BLaER1 (cell line): ENCODE data around the gene COL6A5.
"Not testable (repeated sequence)": the region's sequence is repeated elsewhere in the genome, so short reads cannot be mapped to it uniquely, and the experiment has no call there.

Experiments used
- H3K27ac ChIP-seq: shearing (Covaris generic); formaldehyde crosslinking; 2 replicates; pipeline ENCODE4 v1.8.1; 2022
- H3K27me3 ChIP-seq: shearing (Covaris generic); formaldehyde crosslinking; 2 replicates; pipeline ENCODE4 v1.8.1; 2022
- H3K36me3 ChIP-seq: shearing (Covaris generic); formaldehyde crosslinking; 2 replicates; pipeline ENCODE4 v1.8.1; 2022
- H3K4me1 ChIP-seq: shearing (Covaris generic); formaldehyde crosslinking; 2 replicates; pipeline ENCODE4 v1.8.1; 2022
- H3K4me2 ChIP-seq: shearing (Covaris generic); formaldehyde crosslinking; 2 replicates; pipeline ENCODE4 v1.8.1; 2022
- H3K4me3 ChIP-seq: shearing (Covaris generic); formaldehyde crosslinking; 2 replicates; pipeline ENCODE4 v1.8.1; 2022
- H3K9ac ChIP-seq: shearing (Covaris generic); formaldehyde crosslinking; 2 replicates; pipeline ENCODE4 v1.8.1; 2022
- H3K9me3 ChIP-seq: shearing (Covaris generic); formaldehyde crosslinking; 2 replicates; pipeline ENCODE4 v1.8.1; 2022
- H4K20me1 ChIP-seq: shearing (Covaris generic); formaldehyde crosslinking; 2 replicates; pipeline ENCODE4 v1.8.1; 2022
- Cebpa-rat ChIP-seq: shearing (Covaris generic); IDR thresholded peaks from 2 replicates; pipeline ENCODE4 v1.8.1; 2022

COL6A5 gene

DNA sequence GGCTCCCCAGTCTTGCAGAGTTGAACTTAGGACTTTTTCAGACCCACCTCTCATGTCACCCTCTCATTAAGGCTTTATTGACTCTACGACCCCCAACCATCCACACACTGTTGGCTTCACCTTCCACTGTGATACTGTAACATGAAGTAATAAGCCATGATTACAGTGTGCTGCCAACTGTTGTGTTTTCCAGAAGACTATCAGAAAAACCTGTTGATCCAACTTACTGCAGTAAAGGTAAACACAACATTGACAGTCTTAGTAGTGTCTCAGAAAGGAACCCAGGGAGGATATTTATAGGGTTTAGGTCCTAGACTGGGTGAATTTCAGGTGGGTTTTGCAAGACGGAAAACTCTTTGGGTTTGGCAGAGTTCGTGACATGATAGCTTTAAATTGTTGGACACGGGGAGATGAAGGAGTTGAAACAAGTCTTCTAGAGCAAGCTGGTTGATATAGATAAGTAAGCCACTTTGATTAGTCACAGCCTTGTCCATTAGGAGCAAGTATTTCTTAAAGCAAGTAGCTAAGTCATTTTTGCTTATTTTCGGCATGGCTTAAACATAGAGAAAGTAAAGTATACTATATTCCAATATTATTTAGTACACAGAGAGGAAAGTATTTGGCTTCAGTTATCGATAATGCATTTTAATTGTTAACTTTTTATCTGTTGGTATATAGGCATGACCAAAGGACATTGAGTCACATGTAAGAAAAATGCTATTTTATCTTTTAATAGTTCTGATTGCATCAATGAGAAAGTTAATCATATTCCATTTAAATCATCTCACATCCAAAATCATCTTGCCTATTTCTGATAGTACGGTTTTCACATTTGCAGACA lies 2.4 kb upstream of the COL6A5 start:
- H3K4me2 ChIP-seq, result no peak overlapping the region
- no peaks in the 10 kb centered on the region for H3K36me3 ChIP-seq
- H3K27me3 ChIP-seq, result no peaks in the 10 kb centered on the region
- H3K4me1 ChIP-seq, result peaks cover 4% of the 10 kb centered on the region; the same call in 1 of the 2 replicates
- 0 out of 2 replicates have a peak, but pooled peaks cover 10% of the 10 kb centered on the region for H3K9me3 ChIP-seq
- no peak overlapping the region for H3K4me3 ChIP-seq
- no peak overlapping the region for H3K9ac ChIP-seq
- H3K27ac ChIP-seq, result no peak overlapping the region
- no peak for TF ChIP-seq Cebpa-rat
- no peaks in the 10 kb centered on the region for H4K20me1 ChIP-seq

DNA sequence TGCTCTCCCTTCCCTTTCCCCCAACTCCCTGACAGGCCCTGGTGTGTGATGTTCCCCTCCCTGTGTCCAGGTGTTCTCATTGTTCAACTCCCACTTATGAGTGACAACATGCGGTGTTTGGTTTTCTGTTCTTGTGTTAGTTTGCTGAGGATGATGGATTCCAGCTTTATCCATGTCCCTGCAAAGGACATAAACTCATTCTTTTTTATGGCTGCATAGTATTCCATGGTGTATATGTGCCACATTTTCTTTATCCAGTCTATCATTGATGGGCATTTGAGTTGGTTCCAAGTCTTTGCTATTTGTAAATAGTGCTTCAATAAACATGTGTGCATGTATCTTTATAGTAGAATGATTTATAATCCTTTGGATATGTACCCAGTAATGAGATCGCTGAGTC lies 2.8 kb downstream of the COL6A5 start:
- not testable (repeated sequence) for H3K27ac ChIP-seq, H4K20me1 ChIP-seq, H3K9me3 ChIP-seq, H3K4me1 ChIP-seq, H3K4me2 ChIP-seq, H3K9ac ChIP-seq, H3K27me3 ChIP-seq, H3K36me3 ChIP-seq, H3K4me3 ChIP-seq

- no peak overlapping the region for H3K9ac ChIP-seq
- H3K4me3 ChIP-seq, result no peak overlapping the region
- H3K36me3 ChIP-seq, result no peaks in the 10 kb centered on the region
- no peak for TF ChIP-seq Cebpa-rat
- H3K9me3 ChIP-seq, result no peaks in the 10 kb centered on the region
- no peaks in the 10 kb centered on the region for H4K20me1 ChIP-seq
- H3K4me1 ChIP-seq, result no peaks in the 10 kb centered on the region
- H3K27me3 ChIP-seq, result no peaks in the 10 kb centered on the region
- no peak overlapping the region for H3K4me2 ChIP-seq
- H3K27ac ChIP-seq, result no peak overlapping the region
Measured at GRCh38 chr3:130354430-130354829, 9.0 kb downstream of the COL6A5 start.

- H3K9me3 ChIP-seq, result no peaks in the 10 kb centered on the region
- H3K36me3 ChIP-seq, result no peaks in the 10 kb centered on the region
- H3K4me3 ChIP-seq, result no peak overlapping the region
- H3K27ac ChIP-seq, result no peak overlapping the region
- no peak for TF ChIP-seq Cebpa-rat
- H3K27me3 ChIP-seq, result no peaks in the 10 kb centered on the region
- H4K20me1 ChIP-seq, result no peaks in the 10 kb centered on the region
- H3K4me1 ChIP-seq, result no peaks in the 10 kb centered on the region
- H3K4me2 ChIP-seq, result no peak overlapping the region
- H3K9ac ChIP-seq, result no peak overlapping the region
Measured at GRCh38 chr3:130374033-130374432, 28.6 kb downstream of the COL6A5 start.

DNA sequence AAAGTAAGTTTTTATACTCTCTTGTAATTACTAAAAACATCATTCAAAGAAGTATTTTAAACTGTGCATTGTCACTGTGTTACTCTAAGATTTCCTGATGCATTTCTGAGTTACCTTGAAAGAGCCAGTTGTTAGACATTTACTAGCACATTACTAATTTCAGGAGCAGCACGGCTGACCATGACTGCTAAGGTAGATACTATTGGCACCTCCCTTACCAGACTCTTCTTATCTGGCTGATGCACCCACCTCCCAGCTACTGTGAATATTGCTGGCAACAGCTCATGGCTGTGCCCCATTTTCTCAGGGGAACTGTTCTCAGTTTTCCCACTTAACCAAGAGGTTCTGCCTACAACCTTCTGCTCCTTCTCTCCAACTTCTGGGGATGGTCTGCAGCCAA lies 29.4 kb downstream of the COL6A5 start:
- no peaks in the 10 kb centered on the region for H4K20me1 ChIP-seq
- H3K27ac ChIP-seq, result no peak overlapping the region
- H3K27me3 ChIP-seq, result no peaks in the 10 kb centered on the region
- H3K36me3 ChIP-seq, result no peaks in the 10 kb centered on the region
- H3K4me1 ChIP-seq, result no peaks in the 10 kb centered on the region
- no peak overlapping the region for H3K9ac ChIP-seq
- H3K9me3 ChIP-seq, result no peaks in the 10 kb centered on the region
- no peak overlapping the region for H3K4me2 ChIP-seq
- no peak overlapping the region for H3K4me3 ChIP-seq
- TF ChIP-seq Cebpa-rat, result no peak

DNA sequence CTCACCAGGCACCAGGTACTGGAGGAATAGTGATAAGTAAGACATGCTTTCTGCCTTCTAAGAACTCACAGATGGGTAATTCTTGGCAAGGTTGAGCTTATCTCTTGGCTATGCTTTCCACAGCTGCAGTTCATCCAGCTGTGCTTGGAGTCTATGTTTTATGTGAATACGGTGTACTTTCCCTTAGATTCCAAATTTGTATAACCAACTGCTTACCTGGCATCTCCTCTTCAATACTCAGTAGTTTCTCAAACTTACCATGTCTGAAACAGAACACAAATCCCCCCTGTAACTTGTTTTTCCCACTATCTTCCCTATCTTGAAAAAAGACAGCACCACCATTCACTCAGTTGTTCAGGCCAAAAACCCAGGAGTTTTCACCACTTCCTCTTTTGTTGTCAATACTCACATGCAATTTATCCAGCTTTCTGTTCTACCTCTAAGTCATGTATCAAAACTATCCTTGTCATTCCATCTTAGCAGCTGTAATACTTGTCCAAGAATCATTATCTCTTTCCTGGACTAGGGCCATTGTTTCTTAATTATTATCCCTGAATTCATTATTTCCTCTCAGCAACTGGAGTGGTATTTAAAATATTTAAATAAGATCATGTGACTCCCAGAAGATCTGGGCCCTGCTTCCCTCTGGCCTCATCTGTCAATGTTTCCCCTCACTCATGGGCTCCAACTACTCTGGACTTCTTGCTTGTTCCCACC lies 32.6 kb downstream of the COL6A5 start:
- H3K9ac ChIP-seq, result no peak overlapping the region
- no peaks in the 10 kb centered on the region for H3K27me3 ChIP-seq
- H3K4me2 ChIP-seq, result no peak overlapping the region
- no peak overlapping the region for H3K27ac ChIP-seq
- H3K4me3 ChIP-seq, result no peak overlapping the region
- no peaks in the 10 kb centered on the region for H4K20me1 ChIP-seq
- H3K9me3 ChIP-seq, result no peaks in the 10 kb centered on the region
- no peak for TF ChIP-seq Cebpa-rat
- no peaks in the 10 kb centered on the region for H3K36me3 ChIP-seq
- H3K4me1 ChIP-seq, result no peaks in the 10 kb centered on the region

DNA sequence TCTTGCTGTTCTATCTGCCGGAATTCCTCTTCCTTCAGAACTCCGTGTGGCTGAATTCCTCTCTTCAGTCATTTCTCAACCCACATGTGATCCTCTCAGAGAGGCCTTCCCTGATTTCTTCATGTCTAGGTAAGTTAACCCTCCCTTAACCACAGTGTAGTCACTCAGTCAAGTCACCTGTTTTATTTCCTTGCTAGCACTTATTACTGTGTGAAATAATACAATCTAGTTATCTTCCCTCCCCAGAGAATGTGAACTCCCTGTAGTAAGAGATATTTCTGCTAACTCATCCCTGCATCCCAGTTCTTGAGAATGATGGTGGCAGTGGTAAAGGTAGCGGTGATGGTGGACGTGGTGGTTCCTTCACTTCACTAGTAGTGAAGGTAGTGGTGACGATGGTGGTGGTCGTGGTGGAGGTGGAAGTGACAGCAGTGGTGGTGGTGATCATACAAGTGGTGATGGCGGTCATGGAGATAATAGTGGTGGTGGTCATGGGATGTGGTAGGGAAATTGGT lies 33.3 kb downstream of the COL6A5 start:
- Histone ChIP-seq H3K4me1 (no peaks in the 10 kb centered on the region), H3K4me3 (no peak overlapping the region), H4K20me1 (no peaks in the 10 kb centered on the region), H3K27me3 (no peaks in the 10 kb centered on the region), H3K9ac (no peak overlapping the region), H3K4me2 (no peak overlapping the region), H3K9me3 (no peaks in the 10 kb centered on the region), H3K36me3 (no peaks in the 10 kb centered on the region), H3K27ac (no peak overlapping the region)
- no peak for TF ChIP-seq Cebpa-rat

- H3K9ac ChIP-seq, result no peak overlapping the region
- no peaks in the 10 kb centered on the region for H3K4me1 ChIP-seq
- no peaks in the 10 kb centered on the region for H3K27me3 ChIP-seq
Measured at GRCh38 chr3:130379274-130379673, 33.8 kb downstream of the COL6A5 start.

GRCh38 chr3:130380398-130380797 lies 34.9 kb downstream of the COL6A5 start:
- no peaks in the 10 kb centered on the region for H3K9me3 ChIP-seq
- H4K20me1 ChIP-seq, result no peaks in the 10 kb centered on the region
- no peaks in the 10 kb centered on the region for H3K4me1 ChIP-seq
- TF ChIP-seq Cebpa-rat, result no peak
- H3K27ac ChIP-seq, result no peak overlapping the region
- no peaks in the 10 kb centered on the region for H3K36me3 ChIP-seq
- no peak overlapping the region for H3K9ac ChIP-seq
- H3K4me2 ChIP-seq, result no peak overlapping the region
- no peaks in the 10 kb centered on the region for H3K27me3 ChIP-seq
- H3K4me3 ChIP-seq, result no peak overlapping the region

More at GRCh38 chr3:130379274-130379673, 33.8 kb downstream of the COL6A5 start:
- no peak overlapping the region for H3K27ac ChIP-seq
- no peaks in the 10 kb centered on the region for H4K20me1 ChIP-seq
- H3K9me3 ChIP-seq, result no peaks in the 10 kb centered on the region
- no peak for TF ChIP-seq Cebpa-rat
- no peaks in the 10 kb centered on the region for H3K36me3 ChIP-seq
- H3K4me3 ChIP-seq, result no peak overlapping the region
- no peak overlapping the region for H3K4me2 ChIP-seq

DNA sequence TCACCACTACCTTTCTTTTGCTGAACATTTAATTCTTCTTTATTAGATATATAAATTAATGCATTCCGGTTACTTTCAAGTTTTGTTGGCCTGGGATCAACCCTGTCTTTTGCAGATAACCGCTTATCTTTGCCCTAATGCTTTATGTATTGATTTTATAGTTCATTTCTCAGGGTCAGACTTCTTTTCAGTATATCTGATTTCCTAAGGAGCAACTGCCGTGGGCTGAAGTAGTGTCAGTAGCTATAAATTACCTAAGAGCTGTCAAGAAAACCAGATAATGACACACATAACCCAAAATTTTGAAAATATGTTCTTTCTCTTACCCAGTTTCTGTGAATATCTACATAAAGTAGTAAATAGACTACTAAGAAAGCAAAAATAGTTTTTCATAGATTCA lies 38.0 kb downstream of the COL6A5 start:
- Histone ChIP-seq H4K20me1 (no peaks in the 10 kb centered on the region), H3K4me2 (no peak overlapping the region), H3K9me3 (no peaks in the 10 kb centered on the region), H3K4me3 (no peak overlapping the region), H3K27ac (no peak overlapping the region), H3K36me3 (no peaks in the 10 kb centered on the region), H3K27me3 (no peaks in the 10 kb centered on the region), H3K4me1 (no peaks in the 10 kb centered on the region), H3K9ac (no peak overlapping the region)
- no peak for TF ChIP-seq Cebpa-rat
